H1 (cell line): Measurements from ENCODE around the gene IRAK3.

ENCODE experiments used
- CTCF ChIP-seq, 3 experiments: IDR thresholded peaks; 1 replicate in 2 of 3; 2 replicates in 1 of 3; pipeline versions ENCODE4 v1.5.1 to v1.6.1; 2011; ENCODE audit warnings: low read length in 3 of 3, mild to moderate bottlenecking in 3 of 3, inconsistent platforms in 2 of 3, low read depth in 1 of 3, moderate library complexity in 1 of 3; ENCODE audit not compliant: insufficient read depth in 1 of 3; ENCODE audit errors: control extremely low read depth in 1 of 3
- FOSL1 ChIP-seq: IDR thresholded peaks from 2 replicates; pipeline ENCODE4 v1.6.1; 2011; ENCODE audit warnings: mild to moderate bottlenecking, low read depth, low read length, moderate library complexity; ENCODE audit not compliant: insufficient read depth
- RAD21 ChIP-seq, 2 experiments: IDR thresholded peaks in 1 of 2; conservative IDR thresholded peaks in 1 of 2; 2 replicates each; pipeline ENCODE4 v1.6.1; 2011; ENCODE audit warnings: low read depth in 2 of 2, low read length in 2 of 2, improper control_type of control experiment in 1 of 2, inconsistent platforms in 1 of 2, mild to moderate bottlenecking in 1 of 2, moderate library complexity in 1 of 2
- TF ChIP-seq, protein P1 (sequence below): IDR thresholded peaks from 2 replicates; pipeline ENCODE4 v1.6.1; 2011; ENCODE audit warnings: low read depth, mild to moderate bottlenecking, low read length; ENCODE audit not compliant: insufficient read depth
- TF ChIP-seq, protein P2 (sequence below): IDR thresholded peaks from 2 replicates; pipeline ENCODE4 v1.6.1; 2011; ENCODE audit warnings: low read length, improper control_type of control experiment

DNA sequence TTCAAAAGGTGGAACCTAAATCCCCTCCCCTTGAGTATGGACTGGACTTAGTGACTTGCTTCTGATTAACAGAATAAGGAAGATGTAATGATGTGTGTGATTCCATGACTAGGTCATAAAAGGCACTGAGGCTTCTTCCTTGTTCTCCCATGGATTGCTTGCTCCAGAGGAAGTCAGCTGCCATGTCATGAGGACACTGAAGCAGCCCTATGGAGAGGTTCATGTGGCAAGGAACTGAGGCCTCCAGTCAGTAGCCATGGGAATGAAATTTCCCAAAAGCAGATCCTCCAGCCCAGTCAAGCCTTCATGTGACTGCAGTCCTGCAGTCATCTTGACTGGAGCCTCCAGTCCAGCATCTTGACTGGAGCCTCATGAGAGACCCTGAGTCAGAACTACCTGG is 29.9 kb upstream of the IRAK3 start:
- TF ChIP-seq CTCF (IDR thresholded peaks at IDR 0.05; ENCODE audit: control extremely low read depth in 1 of 3, insufficient read depth in 1 of 3, low read depth in 1 of 3, low read length in 3 of 3) (no peak), RAD21 (IDR thresholded peaks at IDR 0.05 in 1 of 2, conservative IDR thresholded peaks at IDR 0.05 in 1 of 2; ENCODE audit: low read depth in 2 of 2, low read length in 2 of 2) (no peak), FOSL1 (no peak)
- TF ChIP-seq, protein P1, sequence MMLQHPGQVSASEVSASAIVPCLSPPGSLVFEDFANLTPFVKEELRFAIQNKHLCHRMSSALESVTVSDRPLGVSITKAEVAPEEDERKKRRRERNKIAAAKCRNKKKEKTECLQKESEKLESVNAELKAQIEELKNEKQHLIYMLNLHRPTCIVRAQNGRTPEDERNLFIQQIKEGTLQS: no peak
- TF ChIP-seq, protein P2, sequence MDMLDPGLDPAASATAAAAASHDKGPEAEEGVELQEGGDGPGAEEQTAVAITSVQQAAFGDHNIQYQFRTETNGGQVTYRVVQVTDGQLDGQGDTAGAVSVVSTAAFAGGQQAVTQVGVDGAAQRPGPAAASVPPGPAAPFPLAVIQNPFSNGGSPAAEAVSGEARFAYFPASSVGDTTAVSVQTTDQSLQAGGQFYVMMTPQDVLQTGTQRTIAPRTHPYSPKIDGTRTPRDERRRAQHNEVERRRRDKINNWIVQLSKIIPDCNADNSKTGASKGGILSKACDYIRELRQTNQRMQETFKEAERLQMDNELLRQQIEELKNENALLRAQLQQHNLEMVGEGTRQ: no peak
